Colonic mucosa (tissue), 4 donors: Measurements from ENCODE around the gene NT5DC3. TPM values are rescaled to one million over a fixed set of nuclear protein-coding genes. Genes with fewer than 3 reads are reported as not detected.

Experiments used
- DNase-seq: peaks from one replicate; pipeline ENCODE4 v3.0.0-alpha.2; 2020
- H3K27ac ChIP-seq: fragments of 200-600 bp; one replicate; pipeline ENCODE4 v1.8.0; 2021
- H3K27me3 ChIP-seq: fragments of 200-600 bp; one replicate; pipeline ENCODE4 v1.8.0; 2021
- H3K36me3 ChIP-seq: fragments of 200-600 bp; one replicate; pipeline ENCODE4 v1.8.0; 2021
- H3K4me1 ChIP-seq: fragments of 200-600 bp; one replicate; pipeline ENCODE4 v1.8.0; 2021; ENCODE audit warnings: mild to moderate bottlenecking
- H3K4me3 ChIP-seq: fragments of 200-600 bp; one replicate; pipeline ENCODE4 v1.8.0; 2021
- H3K9ac ChIP-seq, 2 donors: one replicate each; pipeline ENCODE4 v1.7.0; 2013; ENCODE audit warnings: control low read depth in 2 of 2, low read depth in 2 of 2, low read length in 2 of 2
- H3K9me3 ChIP-seq: fragments of 200-600 bp; one replicate; pipeline ENCODE4 v1.8.0; 2021
- CTCF ChIP-seq: fragments of 200-600 bp; IDR thresholded peaks from one replicate; pipeline ENCODE4 v1.8.0; 2022; ENCODE audit warnings: antibody characterized with exemption, mild to moderate bottlenecking
- intact Hi-C: fragments of 100-400 bp; cut with DNase I; formaldehyde crosslinking; loops from one replicate; pipeline ENCODE4 v1.14.1; 2022
- total RNA-seq, 2 donors: library from RNA; stranded (reverse); fragmentation: NEBNext Ultra II Directional in 1 of 2; extraction: Animal tissue kit (Norgen Biotek cat#: 25700) in 1 of 2; gene quantifications; one replicate each; pipeline ENCODE4 v1.2.1, GENCODE V29; 2021
- donor health status: healthy.
- donor health status: DM: no; HTN: no; CAD: no.
- donor health status: DM: no; HTN: no; CAD: no.

The NT5DC3 gene
- total RNA-seq, 2 donors from 2014 or later, result 10.0 to 22.6 TPM

DNA sequence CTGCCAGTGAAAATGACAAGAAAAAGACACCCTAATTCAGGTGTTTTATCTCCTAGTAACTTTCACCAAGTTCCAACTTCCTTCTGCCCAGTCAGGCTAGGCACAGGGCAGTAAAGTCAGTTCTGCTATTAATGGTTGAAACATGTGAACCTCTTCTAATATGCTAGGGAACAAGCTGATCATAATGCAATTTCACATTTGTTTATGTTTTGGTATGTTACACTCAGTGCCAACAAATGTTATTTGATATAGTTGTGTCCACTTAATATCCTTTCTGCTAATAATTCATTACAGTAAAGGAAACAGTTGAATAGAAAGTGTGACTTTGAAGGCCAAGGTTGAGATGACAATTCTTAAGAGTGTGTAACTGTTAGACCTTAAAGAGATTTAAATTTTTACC, 17.2 kb downstream of the NT5DC3 start:
- no peak overlapping the region for H3K9ac ChIP-seq
- TF ChIP-seq CTCF, result no peak
- H3K27me3 ChIP-seq, result no peaks in the 10 kb centered on the region
- H3K4me1 ChIP-seq, result no peaks in the 10 kb centered on the region
- H3K36me3 ChIP-seq, result no peaks in the 10 kb centered on the region
- no peak for DNase-seq
- intact Hi-C loops, result no loop called here
- no peaks in the 10 kb centered on the region for H3K9me3 ChIP-seq
- no peak overlapping the region for H3K4me3 ChIP-seq
- no peak overlapping the region for H3K27ac ChIP-seq

GRCh38 chr12:103821773-103822172, 19.3 kb downstream of the NT5DC3 start:
- Histone ChIP-seq H3K9me3 (no peaks in the 10 kb centered on the region), H3K36me3 (no peaks in the 10 kb centered on the region), H3K27me3 (no peaks in the 10 kb centered on the region), H3K4me1 (no peaks in the 10 kb centered on the region), H3K4me3 (no peak overlapping the region), H3K27ac (no peak overlapping the region), H3K9ac (no peak overlapping the region)
- intact Hi-C loops, result no loop called here
- no peak for TF ChIP-seq CTCF
- no peak for DNase-seq

- Histone ChIP-seq H3K9me3 (no peaks in the 10 kb centered on the region), H3K4me1 (no peaks in the 10 kb centered on the region), H3K9ac (no peak overlapping the region), H3K27ac (no peak overlapping the region), H3K4me3 (no peak overlapping the region), H3K36me3 (no peaks in the 10 kb centered on the region), H3K27me3 (no peaks in the 10 kb centered on the region)
- peak; percentile 13 for DNase-seq
- TF ChIP-seq CTCF, result no peak
- intact Hi-C loops, result no loop called here
Observed at GRCh38 chr12:103820881-103821489, 20.0 kb downstream of the NT5DC3 start.

- no peak overlapping the region for H3K9ac ChIP-seq
- no peak for TF ChIP-seq CTCF
- intact Hi-C loops, result no loop called here
- no peaks in the 10 kb centered on the region for H3K36me3 ChIP-seq
- no peak overlapping the region for H3K4me3 ChIP-seq
- H3K4me1 ChIP-seq, result no peaks in the 10 kb centered on the region
- H3K27me3 ChIP-seq, result no peaks in the 10 kb centered on the region
- H3K9me3 ChIP-seq, result no peaks in the 10 kb centered on the region
- DNase-seq, result no peak
- no peak overlapping the region for H3K27ac ChIP-seq
Observed at GRCh38 chr12:103820361-103820760, 20.7 kb downstream of the NT5DC3 start.

DNA sequence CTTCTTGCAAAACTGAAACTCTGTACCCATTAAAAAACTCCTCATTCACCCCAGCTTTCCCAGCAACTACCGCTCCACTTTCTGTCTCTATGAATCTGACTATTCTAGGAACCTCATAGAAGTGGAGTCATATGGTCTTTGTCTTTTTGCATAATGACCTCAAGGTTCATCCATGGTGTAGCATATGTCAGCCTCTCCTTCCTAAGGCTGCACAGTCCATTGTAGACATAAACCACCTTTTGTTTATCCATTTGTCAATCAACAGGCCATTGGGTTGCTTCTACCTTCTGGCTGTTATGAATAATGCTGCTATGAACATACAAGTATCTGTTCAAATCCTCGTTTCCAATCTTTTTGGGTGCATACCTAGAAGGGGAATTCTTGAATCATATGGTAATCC, 21.1 kb downstream of the NT5DC3 start:
- intact Hi-C loops, result no loop called here

More for the DNA sequence above, 21.1 kb downstream of the NT5DC3 start:
- H3K9me3 ChIP-seq, result no peaks in the 10 kb centered on the region
- no peak overlapping the region for H3K27ac ChIP-seq
- H3K9ac ChIP-seq, result no peak overlapping the region
- H3K4me1 ChIP-seq, result no peaks in the 10 kb centered on the region
- no peak overlapping the region for H3K4me3 ChIP-seq
- TF ChIP-seq CTCF, result no peak
- H3K36me3 ChIP-seq, result no peaks in the 10 kb centered on the region
- no peak for DNase-seq
- no peaks in the 10 kb centered on the region for H3K27me3 ChIP-seq
